Sigmoid colon (tissue), 4 donors: ENCODE data around the gene IVD.

Source experiments
- CTCF ChIP-seq, 4 experiments: fragments of 450-650 bp in 3 of 4; fragments of 200-600 bp in 1 of 4; IDR thresholded peaks; one replicate each; pipeline ENCODE4 v1.5.1; 2016 to 2019; ENCODE audit warnings: antibody characterized with exemption in 4 of 4, mild to moderate bottlenecking in 3 of 4, moderate library complexity in 2 of 4
- POLR2A ChIP-seq, 2 donors: fragments of 450-650 bp; IDR thresholded peaks; one replicate each; pipeline ENCODE4 v1.6.1; 2016; ENCODE audit warnings: antibody characterized with exemption in 2 of 2, mild to moderate bottlenecking in 2 of 2, moderate library complexity in 2 of 2
- POLR2AphosphoS5 ChIP-seq, 4 donors: sonication (generic); formaldehyde crosslinking; IDR thresholded peaks; one replicate each; pipeline ENCODE4 v1.6.1; 2017; ENCODE audit warnings: antibody characterized with exemption in 4 of 4

- TF ChIP-seq CTCF (IDR thresholded peaks at IDR 0.05): no peak
- no peak for TF ChIP-seq POLR2AphosphoS5 (IDR thresholded peaks at IDR 0.05)
- no peak for TF ChIP-seq POLR2A (IDR thresholded peaks at IDR 0.05)
Measured at GRCh38 chr15:40439461-40439959, 33.9 kb downstream of the IVD start.
